Suprapubic skin (tissue), 4 donors: ENCODE measurements around the gene GRK7.
"Not testable (repeated sequence)": the region's sequence is repeated elsewhere in the genome, so short reads cannot be mapped to it uniquely, and the experiment has no call there.

Experiments
- EP300 ChIP-seq: sonication (generic); formaldehyde crosslinking; IDR thresholded peaks from one replicate; pipeline ENCODE4 v1.6.1; 2017; ENCODE audit warnings: antibody characterized with exemption
- POLR2A ChIP-seq, 2 donors: fragments of 450-650 bp; IDR thresholded peaks; one replicate each; pipeline ENCODE4 v1.6.1; 2017; ENCODE audit warnings: antibody characterized with exemption in 2 of 2, mild to moderate bottlenecking in 2 of 2, moderate library complexity in 2 of 2
- POLR2AphosphoS5 ChIP-seq, 3 donors: sonication (generic); formaldehyde crosslinking; IDR thresholded peaks; one replicate each; pipeline ENCODE4 v1.6.1; 2017; ENCODE audit warnings: antibody characterized with exemption in 3 of 3
- TF ChIP-seq, protein P1 (sequence below), 2 donors: fragments of 200-600 bp in 1 of 2; fragments of 450-650 bp in 1 of 2; sonication (generic) in 1 of 2; IDR thresholded peaks; one replicate each; pipeline ENCODE4 v1.5.1; 2016 to 2019; ENCODE audit warnings: antibody characterized with exemption in 2 of 2, mild to moderate bottlenecking in 1 of 2, moderate library complexity in 1 of 2

DNA sequence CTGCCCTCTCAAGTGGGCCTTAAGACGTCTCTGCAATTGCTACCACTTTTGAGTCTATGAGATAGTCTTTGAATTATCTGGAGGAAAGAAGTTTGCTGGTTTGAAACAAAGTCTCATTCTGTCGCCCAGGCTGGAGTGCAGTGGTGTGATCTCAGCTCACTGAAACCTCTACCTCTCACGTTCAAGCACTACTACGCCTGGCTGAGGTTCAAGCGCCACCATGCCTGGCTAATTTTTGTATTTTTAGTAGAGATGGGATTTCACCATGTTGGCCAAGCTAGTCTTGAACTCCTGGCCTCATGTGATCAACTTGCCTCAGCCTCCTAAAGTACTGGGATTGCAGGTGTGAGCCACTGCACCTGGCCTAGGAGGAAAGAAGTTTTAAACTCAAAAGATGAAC lies 25.5 kb downstream of the GRK7 start:
- TF ChIP-seq, protein P1, sequence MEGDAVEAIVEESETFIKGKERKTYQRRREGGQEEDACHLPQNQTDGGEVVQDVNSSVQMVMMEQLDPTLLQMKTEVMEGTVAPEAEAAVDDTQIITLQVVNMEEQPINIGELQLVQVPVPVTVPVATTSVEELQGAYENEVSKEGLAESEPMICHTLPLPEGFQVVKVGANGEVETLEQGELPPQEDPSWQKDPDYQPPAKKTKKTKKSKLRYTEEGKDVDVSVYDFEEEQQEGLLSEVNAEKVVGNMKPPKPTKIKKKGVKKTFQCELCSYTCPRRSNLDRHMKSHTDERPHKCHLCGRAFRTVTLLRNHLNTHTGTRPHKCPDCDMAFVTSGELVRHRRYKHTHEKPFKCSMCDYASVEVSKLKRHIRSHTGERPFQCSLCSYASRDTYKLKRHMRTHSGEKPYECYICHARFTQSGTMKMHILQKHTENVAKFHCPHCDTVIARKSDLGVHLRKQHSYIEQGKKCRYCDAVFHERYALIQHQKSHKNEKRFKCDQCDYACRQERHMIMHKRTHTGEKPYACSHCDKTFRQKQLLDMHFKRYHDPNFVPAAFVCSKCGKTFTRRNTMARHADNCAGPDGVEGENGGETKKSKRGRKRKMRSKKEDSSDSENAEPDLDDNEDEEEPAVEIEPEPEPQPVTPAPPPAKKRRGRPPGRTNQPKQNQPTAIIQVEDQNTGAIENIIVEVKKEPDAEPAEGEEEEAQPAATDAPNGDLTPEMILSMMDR (IDR thresholded peaks at IDR 0.05): not testable (repeated sequence)
- not testable (repeated sequence) for TF ChIP-seq POLR2AphosphoS5 (IDR thresholded peaks at IDR 0.05); POLR2A (IDR thresholded peaks at IDR 0.05); EP300
